Activated naive CD8-positive, alpha-beta T cell treated with anti-CD3 and anti-CD28 coated beads, Interleukin-2, amount 50 U/mL, for 24 hours (primary cell): Measurements from ENCODE around the gene WDR45B.
A peak's percentile ranks its signal among the peaks of the same experiment; 100 is the strongest.
"Not testable (repeated sequence)": the region's sequence is repeated elsewhere in the genome, so short reads cannot be mapped to it uniquely, and the experiment has no call there.

ENCODE experiments used
- ATAC-seq: fragments of 150-1000 bp; cut with Tn5 transposase; one replicate; pipeline ENCODE4 v1.10.0; 2021
- DNase-seq: peaks from one replicate; pipeline ENCODE4 v3.0.0; 2021
- H3K27ac Mint-ChIP-seq: one replicate; pipeline ENCODE4 v1.8.0; 2021; ENCODE audit warnings: mild to moderate bottlenecking, mixed read lengths
- H3K27me3 Mint-ChIP-seq: one replicate; pipeline ENCODE4 v1.8.0; 2021; ENCODE audit warnings: mixed read lengths
- H3K36me3 Mint-ChIP-seq: one replicate; pipeline ENCODE4 v1.8.0; 2021; ENCODE audit warnings: low read depth, mixed read lengths
- H3K4me1 Mint-ChIP-seq: one replicate; pipeline ENCODE4 v1.8.0; 2021; ENCODE audit warnings: mixed read lengths
- H3K4me3 Mint-ChIP-seq: one replicate; pipeline ENCODE4 v1.8.0; 2021; ENCODE audit warnings: mild to moderate bottlenecking, moderate library complexity, mixed read lengths
- H3K9me3 Mint-ChIP-seq: one replicate; pipeline ENCODE4 v1.8.0; 2021; ENCODE audit warnings: mixed read lengths

WDR45B gene

DNA sequence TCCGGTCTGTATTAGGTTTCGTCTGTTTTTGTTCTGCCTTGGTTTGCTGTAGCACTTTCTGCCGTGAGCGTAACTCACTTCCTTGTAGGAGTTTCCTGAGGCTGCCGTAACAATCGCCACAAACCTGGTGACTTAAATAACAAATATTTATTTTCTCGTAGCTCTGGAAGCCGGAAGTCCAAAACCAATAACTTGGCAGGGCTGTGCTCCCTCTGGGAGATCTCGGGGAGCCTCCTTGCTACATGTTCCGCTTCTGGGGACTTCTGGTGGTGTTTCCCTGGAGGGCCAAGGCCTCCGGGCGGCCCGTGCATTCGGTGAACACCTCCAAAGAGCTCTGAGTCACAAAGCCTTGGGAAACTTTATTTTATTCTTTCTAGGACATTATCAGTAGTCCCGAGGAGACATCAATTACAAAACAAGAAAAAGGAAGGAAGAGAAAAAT, 6.8 kb upstream of the WDR45B start:
- Mint-ChIP-seq H3K27me3 (no peaks in the 10 kb centered on the region), H3K4me1 (no peaks in the 10 kb centered on the region), H3K36me3 (no peaks in the 10 kb centered on the region), H3K4me3 (no peak overlapping the region), H3K27ac (no peak overlapping the region), H3K9me3 (no peaks in the 10 kb centered on the region)
- DNase-seq = no peak
- no peak for ATAC-seq

DNA sequence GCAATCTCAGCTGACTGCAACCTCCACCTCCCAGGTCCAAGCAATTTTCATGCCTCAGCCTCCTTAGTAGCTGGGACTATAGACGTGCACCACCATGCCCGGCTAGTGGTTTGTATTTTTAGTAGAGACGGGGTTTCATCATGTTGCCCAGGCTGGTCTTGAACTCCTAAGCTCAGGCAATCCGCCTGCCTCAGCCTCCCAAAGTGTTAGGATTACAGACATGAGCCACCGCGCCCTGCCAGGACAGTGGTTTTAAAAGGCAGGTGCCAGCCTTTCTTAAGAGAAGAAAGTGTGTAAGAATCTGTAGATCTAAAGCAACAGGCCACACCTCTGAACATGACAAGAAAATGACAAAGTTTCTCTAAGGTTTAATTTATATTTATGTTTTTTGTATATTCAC, 6.4 kb upstream of the WDR45B start:
- not testable (repeated sequence) for DNase-seq, H3K36me3 Mint-ChIP-seq, H3K4me1 Mint-ChIP-seq, H3K9me3 Mint-ChIP-seq, H3K27me3 Mint-ChIP-seq, H3K4me3 Mint-ChIP-seq, ATAC-seq, H3K27ac Mint-ChIP-seq

- H3K36me3 Mint-ChIP-seq = no peaks in the 10 kb centered on the region
- ATAC-seq = no peak
- H3K9me3 Mint-ChIP-seq = no peaks in the 10 kb centered on the region
- DNase-seq = no peak
- H3K27ac Mint-ChIP-seq = no peak overlapping the region
- H3K4me1 Mint-ChIP-seq = no peaks in the 10 kb centered on the region
- no peaks in the 10 kb centered on the region for H3K27me3 Mint-ChIP-seq
- no peak overlapping the region for H3K4me3 Mint-ChIP-seq
Observed at GRCh38 chr17:82653651-82654528, 5.6 kb upstream of the WDR45B start.

DNA sequence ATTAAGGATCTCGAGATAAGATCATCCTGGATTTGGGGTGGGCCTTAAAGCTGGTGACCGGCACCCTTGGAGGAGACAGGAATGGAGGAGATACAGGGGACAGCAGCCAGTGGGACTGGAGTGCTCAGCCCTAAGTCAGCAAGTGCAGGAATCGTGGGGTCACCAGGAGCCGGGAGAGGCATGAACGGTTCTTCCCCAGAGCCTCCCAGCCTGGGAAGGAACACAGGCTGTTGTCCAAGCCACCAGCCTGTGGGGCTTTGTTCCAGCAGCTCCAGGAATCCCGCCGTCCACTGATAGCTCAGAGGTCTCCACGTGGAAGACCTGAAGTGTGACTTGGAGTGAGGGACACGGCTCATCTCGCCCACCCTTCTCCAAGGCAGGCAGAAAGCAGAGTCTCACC, 2.5 kb upstream of the WDR45B start:
- no peak overlapping the region for H3K27ac Mint-ChIP-seq
- no peak overlapping the region for H3K4me3 Mint-ChIP-seq
- peaks cover 12% of the 10 kb centered on the region for H3K4me1 Mint-ChIP-seq
- DNase-seq = no peak
- H3K27me3 Mint-ChIP-seq = no peaks in the 10 kb centered on the region
- H3K36me3 Mint-ChIP-seq = peaks cover 9% of the 10 kb centered on the region
- no peaks in the 10 kb centered on the region for H3K9me3 Mint-ChIP-seq
- ATAC-seq = no peak

DNA sequence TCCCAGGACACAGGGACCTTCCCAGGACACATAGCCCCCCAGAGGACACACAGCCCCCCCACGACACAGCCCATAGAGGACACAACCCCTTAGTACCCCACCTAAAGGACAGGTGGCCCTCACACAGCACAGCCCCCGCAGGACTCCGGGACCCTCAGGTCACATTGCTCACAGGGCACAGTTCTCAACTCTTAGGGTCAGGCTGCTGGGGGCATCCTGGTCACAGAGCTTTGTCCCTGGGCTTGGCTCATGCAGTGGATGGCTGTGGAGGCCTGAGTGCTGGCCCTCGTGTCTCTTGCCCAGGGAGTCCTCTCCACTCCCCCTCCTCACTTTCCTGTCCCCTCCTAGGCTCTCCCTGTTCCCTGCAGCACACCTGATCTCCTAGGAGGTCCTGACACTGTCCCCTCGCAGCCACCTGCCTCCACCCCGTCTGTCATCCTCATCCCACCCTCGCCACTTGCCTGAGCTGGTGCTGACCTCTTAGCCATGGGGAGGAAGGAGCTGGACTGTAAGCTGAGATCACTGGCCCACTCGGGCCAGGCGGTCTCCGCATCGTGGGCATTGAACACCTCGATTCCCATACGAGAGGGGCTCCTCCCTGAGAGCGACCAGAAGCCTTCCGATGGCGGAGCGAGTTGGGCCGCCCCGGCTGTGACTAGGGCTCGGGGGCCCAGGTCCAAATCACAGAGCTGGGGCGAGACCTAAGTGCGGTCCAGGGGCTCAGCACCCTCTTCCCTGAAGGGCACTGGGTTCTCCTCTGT, 1.4 kb upstream of the WDR45B start:
- ATAC-seq = no peak
- no peaks in the 10 kb centered on the region for H3K27me3 Mint-ChIP-seq

DNA sequence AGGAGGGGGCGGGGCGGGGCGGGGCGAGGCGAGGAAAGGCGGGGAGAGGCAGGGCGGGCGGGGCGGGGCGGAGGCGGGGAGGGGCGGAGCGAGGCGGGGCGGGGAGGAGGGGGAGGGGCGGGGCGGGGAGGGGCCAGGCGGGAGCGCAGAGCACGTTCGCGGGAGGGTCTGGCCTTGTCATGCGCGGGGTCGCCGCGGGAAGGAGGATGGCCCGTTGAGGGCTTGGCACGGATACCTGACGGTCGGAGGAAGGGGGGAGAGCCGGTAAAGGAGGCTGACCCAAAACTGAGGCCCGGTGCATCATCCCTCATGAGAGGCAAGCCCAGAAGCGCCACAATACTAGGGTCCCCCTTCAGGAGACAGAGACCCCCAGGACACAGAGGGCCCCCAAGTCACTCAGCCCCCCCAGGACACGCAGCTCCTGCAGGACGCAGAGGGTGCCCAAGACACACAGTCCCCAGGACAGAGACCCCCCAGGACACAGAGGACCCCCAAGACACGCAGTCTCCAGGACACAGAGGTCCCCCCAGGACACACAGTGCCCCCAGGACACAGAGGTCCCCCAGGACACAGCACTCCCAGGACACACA, 593 bp upstream of the WDR45B start:
- Mint-ChIP-seq H3K36me3 (peaks cover 20% of the 10 kb centered on the region), H3K4me3 (no peak overlapping the region), H3K27me3 (no peaks in the 10 kb centered on the region), H3K9me3 (no peaks in the 10 kb centered on the region), H3K4me1 (peaks cover 18% of the 10 kb centered on the region), H3K27ac (no peak overlapping the region)
- ATAC-seq (no peak), DNase-seq (peak; percentile 52)

More for the DNA sequence above, 1.4 kb upstream of the WDR45B start:
- peaks cover 14% of the 10 kb centered on the region for H3K36me3 Mint-ChIP-seq
- peaks cover 18% of the 10 kb centered on the region for H3K4me1 Mint-ChIP-seq
- no peaks in the 10 kb centered on the region for H3K9me3 Mint-ChIP-seq
- no peak overlapping the region for H3K27ac Mint-ChIP-seq
- H3K4me3 Mint-ChIP-seq = peak overlapping the region; percentile 21
- DNase-seq = no peak

- peak; percentile 12 for ATAC-seq
- H3K36me3 Mint-ChIP-seq = peaks cover 25% of the 10 kb centered on the region
- DNase-seq = peak; percentile 57
- peaks cover 18% of the 10 kb centered on the region for H3K4me1 Mint-ChIP-seq
- no peaks in the 10 kb centered on the region for H3K9me3 Mint-ChIP-seq
- H3K27ac Mint-ChIP-seq = peak overlapping the region; percentile 59
- H3K27me3 Mint-ChIP-seq = no peaks in the 10 kb centered on the region
- H3K4me3 Mint-ChIP-seq = peak overlapping the region; percentile 83
Observed at GRCh38 chr17:82647593-82648164, 565 bp downstream of the WDR45B start.

- no peak for DNase-seq
- Mint-ChIP-seq H3K27me3 (no peaks in the 10 kb centered on the region), H3K9me3 (no peaks in the 10 kb centered on the region), H3K4me3 (peak overlapping the region; percentile 83), H3K4me1 (peaks cover 20% of the 10 kb centered on the region), H3K36me3 (peaks cover 37% of the 10 kb centered on the region), H3K27ac (no peak overlapping the region)
- ATAC-seq = no peak
Observed at GRCh38 chr17:82645516-82645915, 2.7 kb downstream of the WDR45B start.

DNA sequence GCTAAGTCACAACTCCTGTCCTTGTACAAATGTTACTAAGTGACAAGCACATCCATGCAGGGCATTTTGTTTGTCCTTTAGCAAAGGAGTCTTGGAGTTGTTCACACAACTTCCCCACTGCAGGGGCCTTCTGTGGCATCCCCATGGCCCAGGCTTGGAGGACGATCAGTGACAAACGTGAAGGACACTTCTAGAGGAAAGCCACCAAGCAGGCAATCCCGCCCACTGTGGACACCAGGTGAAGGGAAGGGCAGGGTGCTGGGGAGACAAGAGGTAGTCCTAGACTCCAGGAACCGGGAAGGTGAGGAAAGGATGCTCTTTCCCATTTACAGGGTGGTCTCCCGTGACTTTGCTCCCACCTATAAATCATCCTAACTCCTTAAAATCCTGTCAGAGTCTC, 4.1 kb downstream of the WDR45B start:
- Mint-ChIP-seq H3K4me3 (no peak overlapping the region), H3K4me1 (peaks cover 23% of the 10 kb centered on the region), H3K27me3 (no peaks in the 10 kb centered on the region), H3K36me3 (peaks cover 46% of the 10 kb centered on the region), H3K27ac (no peak overlapping the region), H3K9me3 (no peaks in the 10 kb centered on the region)
- DNase-seq (no peak), ATAC-seq (no peak)

DNA sequence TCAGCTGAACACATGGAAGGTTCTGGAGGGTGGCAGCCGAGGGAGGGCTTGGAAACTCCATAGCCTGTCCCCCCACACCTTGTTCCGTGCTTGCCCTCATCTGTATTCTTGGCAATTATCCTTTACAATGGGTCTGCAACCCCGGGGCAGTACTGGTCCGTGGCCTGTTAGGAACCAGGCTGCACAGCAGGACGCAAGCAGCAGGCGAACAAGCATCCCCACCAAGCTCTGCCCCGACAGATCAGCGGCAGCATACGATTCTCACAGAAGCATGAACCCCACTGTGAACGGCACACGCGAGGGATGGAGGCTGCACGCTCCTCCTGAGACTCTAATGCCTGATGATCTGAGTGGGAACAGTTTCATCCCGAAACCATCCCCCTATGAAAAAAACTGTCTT, 6.2 kb downstream of the WDR45B start:
- DNase-seq (no peak), ATAC-seq (no peak)
- no peak overlapping the region for H3K4me3 Mint-ChIP-seq
- H3K36me3 Mint-ChIP-seq = peaks cover 55% of the 10 kb centered on the region
- no peaks in the 10 kb centered on the region for H3K27me3 Mint-ChIP-seq
- H3K9me3 Mint-ChIP-seq = peaks cover 5% of the 10 kb centered on the region
- peaks cover 30% of the 10 kb centered on the region for H3K4me1 Mint-ChIP-seq
- no peak overlapping the region for H3K27ac Mint-ChIP-seq

DNA sequence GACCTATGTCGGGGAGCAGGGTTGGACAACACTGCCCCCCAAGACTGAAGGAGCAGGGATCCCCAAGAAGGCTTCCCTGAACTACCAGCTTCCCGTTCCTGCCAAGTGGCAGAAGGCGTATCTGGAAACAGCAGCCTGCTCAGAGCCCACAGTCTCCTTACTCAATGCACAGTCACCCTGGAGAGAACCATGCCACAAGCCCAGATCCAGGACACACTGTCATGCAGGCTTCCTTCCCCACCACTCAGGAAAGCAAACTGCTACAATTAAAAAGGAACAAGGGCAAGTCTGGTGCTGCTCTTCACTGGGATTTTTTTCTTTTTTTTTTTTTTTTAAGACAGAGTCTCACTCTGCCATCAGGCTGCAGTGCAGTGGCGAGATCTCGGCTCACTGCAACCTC, 8.2 kb downstream of the WDR45B start:
- H3K36me3 Mint-ChIP-seq = peaks cover 46% of the 10 kb centered on the region
- peaks cover 5% of the 10 kb centered on the region for H3K9me3 Mint-ChIP-seq
- no peak for DNase-seq
- H3K27me3 Mint-ChIP-seq = no peaks in the 10 kb centered on the region
- H3K4me3 Mint-ChIP-seq = no peak overlapping the region
- peaks cover 12% of the 10 kb centered on the region for H3K4me1 Mint-ChIP-seq
- no peak for ATAC-seq
- H3K27ac Mint-ChIP-seq = no peak overlapping the region

GRCh38 chr17:82639628-82640027, 8.6 kb downstream of the WDR45B start:
- Mint-ChIP-seq H3K9me3 (peaks cover 5% of the 10 kb centered on the region), H3K27me3 (no peaks in the 10 kb centered on the region), H3K4me3 (no peak overlapping the region), H3K4me1 (peaks cover 14% of the 10 kb centered on the region), H3K36me3 (peaks cover 49% of the 10 kb centered on the region), H3K27ac (no peak overlapping the region)
- ATAC-seq (no peak), DNase-seq (no peak)

DNA sequence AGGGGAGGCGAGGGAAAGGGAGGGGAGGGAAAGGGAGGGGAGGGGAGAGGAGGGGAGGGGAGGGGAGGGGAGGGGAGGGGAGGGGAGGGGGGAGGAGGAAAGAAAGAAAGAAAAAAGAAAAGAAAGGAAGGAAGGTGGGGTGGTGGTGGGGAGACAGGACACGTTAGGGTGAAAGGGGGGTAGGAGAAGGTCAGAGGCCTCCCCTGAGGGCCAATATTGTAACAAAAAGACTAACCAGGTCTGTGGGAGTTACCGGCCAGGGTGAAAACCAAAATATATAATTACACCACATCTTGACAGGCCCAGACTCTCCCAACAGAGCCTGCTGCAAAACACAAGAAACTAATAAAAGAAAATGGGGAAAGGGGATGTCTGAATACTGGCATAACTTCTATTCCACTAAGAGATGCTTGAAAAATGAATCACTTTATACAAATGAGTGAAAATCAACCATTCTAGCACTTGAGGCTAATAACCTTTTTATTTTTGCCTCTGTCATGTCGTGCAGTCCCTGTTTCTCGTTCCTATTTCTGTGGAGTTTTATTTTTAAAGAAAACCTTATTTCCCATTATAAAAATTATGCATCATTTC, 10.0 kb downstream of the WDR45B start:
- no peak overlapping the region for H3K27ac Mint-ChIP-seq
- peaks cover 5% of the 10 kb centered on the region for H3K9me3 Mint-ChIP-seq
- peaks cover 47% of the 10 kb centered on the region for H3K36me3 Mint-ChIP-seq
- no peak overlapping the region for H3K4me3 Mint-ChIP-seq
- ATAC-seq (no peak), DNase-seq (no peak)
- no peaks in the 10 kb centered on the region for H3K27me3 Mint-ChIP-seq
- H3K4me1 Mint-ChIP-seq = peaks cover 22% of the 10 kb centered on the region
